Fibroblast of pulmonary artery (primary cell): ENCODE results near the gene MLST8.

Experiments
- DNase-seq: peaks from one replicate; pipeline ENCODE4 v3.0.0-alpha.2; 2010; ENCODE audit warnings: low read depth
- H3K4me3 ChIP-seq: replicated peaks from 2 replicates; pipeline ENCODE4 v1.5.1; 2011; ENCODE audit warnings: low read depth, mild to moderate bottlenecking, control low read depth, low read length, moderate library complexity
- TF ChIP-seq, protein P1 (sequence below): IDR thresholded peaks from 2 replicates; pipeline ENCODE4 v1.5.1; 2011; ENCODE audit warnings: mild to moderate bottlenecking, control low read depth, low read length, inconsistent platforms; ENCODE audit errors: missing control alignments

MLST8 gene

DNA sequence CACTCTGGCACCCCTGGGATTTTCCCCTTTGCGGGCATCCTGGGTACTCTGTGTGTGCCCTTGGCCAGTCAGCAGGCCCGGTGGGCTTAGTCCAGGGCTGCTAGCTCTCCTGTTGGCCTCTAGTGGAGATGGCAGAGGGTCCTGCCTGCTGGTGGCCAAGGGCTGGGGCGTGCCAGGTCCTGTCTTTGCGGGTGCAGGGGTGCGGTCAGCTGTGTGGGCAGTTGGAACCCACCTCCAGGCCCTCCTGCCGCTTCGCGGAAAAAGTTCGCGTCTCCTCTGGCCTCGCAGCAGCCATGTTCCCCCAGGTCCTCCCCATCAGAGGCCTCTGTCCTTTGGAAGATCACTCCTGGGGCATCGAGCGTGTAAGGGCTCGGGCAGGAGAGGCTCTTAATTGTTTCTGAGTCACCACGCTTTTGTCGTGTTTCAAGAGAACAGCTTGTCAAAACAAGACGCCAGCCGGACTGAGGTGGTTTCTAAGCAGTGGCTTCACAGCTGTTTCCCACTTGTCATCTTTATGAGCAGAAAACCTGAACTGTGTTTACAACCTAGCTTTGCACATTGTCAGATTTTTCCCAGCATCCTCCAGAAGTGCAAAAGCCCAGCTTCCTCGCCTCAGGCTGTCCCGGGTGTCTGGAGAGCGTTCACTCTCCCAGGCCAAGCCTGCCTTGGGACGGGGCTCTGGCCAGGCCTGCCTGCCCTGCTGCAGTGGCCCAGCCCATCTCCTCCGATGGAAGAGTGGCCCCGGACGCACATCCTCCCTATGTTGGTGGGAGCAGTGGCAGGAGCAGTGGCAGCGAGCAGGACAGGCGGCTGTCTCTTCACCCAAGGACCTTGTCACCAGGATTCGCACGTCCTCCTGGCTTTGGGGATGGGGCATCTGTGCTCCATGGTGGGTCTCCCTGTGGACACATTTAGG lies 26.0 kb downstream of the MLST8 start:
- TF ChIP-seq, protein P1, sequence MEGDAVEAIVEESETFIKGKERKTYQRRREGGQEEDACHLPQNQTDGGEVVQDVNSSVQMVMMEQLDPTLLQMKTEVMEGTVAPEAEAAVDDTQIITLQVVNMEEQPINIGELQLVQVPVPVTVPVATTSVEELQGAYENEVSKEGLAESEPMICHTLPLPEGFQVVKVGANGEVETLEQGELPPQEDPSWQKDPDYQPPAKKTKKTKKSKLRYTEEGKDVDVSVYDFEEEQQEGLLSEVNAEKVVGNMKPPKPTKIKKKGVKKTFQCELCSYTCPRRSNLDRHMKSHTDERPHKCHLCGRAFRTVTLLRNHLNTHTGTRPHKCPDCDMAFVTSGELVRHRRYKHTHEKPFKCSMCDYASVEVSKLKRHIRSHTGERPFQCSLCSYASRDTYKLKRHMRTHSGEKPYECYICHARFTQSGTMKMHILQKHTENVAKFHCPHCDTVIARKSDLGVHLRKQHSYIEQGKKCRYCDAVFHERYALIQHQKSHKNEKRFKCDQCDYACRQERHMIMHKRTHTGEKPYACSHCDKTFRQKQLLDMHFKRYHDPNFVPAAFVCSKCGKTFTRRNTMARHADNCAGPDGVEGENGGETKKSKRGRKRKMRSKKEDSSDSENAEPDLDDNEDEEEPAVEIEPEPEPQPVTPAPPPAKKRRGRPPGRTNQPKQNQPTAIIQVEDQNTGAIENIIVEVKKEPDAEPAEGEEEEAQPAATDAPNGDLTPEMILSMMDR = no peak
- DNase-seq = no peak
- H3K4me3 ChIP-seq = no peak overlapping the region

- TF ChIP-seq, protein P1 = no peak
- H3K4me3 ChIP-seq = no peak overlapping the region
- DNase-seq = no peak
Observed at GRCh38 chr16:2232094-2232990, 27.1 kb downstream of the MLST8 start.

GRCh38 chr16:2233046-2233775 lies 28.0 kb downstream of the MLST8 start:
- no peak for DNase-seq
- H3K4me3 ChIP-seq = no peak overlapping the region
- TF ChIP-seq, protein P1 = no peak

DNA sequence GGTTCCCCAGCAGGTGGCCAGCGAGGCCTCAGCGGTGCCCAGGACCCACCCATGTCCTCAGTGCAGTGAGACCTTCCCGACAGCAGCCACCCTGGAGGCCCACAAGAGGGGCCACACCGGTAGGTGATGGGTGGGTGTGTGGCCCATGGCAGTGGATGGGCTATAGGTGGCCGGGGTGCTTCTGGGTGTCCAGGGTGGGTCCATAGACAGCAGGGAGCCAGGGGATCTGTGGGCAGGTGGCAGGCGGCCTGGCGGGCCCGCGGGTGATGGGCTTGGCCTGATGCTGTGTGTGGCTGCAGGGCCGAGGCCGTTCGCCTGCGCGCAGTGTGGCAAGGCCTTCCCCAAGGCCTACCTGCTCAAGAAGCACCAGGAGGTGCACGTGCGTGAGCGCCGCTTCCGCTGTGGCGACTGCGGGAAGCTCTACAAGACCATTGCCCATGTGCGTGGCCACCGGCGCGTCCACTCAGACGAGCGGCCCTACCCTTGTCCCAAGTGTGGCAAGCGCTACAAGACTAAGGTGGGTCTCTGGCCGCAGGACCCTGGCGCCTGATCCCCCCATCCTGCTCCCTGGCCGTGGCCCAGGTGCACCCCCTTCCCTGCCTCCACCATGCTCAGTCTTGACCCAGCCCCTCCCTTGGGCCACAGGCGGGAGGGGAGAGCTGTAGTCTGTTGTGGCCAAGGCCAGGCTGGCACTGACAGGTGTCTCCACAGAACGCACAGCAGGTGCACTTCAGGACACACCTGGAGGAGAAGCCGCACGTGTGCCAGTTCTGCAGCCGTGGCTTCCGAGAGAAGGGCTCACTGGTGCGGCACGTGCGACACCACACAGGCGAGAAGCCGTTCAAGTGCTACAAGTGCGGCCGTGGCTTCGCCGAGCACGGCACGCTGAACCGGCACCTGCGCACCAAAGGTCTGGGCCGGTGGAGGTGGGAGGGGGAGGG lies 28.9 kb downstream of the MLST8 start:
- no peak overlapping the region for H3K4me3 ChIP-seq
- DNase-seq = no peak
- TF ChIP-seq, protein P1 = no peak

DNA sequence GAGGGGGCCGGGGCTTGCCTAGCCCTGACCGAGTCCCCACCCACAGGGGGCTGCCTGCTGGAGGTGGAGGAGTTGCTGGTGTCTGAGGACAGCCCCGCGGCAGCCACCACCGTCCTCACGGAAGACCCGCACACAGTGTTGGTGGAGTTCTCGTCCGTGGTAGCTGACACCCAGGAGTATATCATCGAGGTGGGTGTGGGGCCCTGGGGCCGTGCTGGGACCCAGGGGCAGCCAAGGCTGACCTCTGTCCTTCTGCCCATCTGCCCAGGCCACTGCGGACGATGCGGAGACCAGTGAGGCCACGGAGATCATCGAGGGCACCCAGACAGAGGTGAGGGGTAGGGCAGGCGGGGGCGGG lies 29.5 kb downstream of the MLST8 start:
- DNase-seq = no peak
- TF ChIP-seq, protein P1 = no peak
- H3K4me3 ChIP-seq = no peak overlapping the region

DNA sequence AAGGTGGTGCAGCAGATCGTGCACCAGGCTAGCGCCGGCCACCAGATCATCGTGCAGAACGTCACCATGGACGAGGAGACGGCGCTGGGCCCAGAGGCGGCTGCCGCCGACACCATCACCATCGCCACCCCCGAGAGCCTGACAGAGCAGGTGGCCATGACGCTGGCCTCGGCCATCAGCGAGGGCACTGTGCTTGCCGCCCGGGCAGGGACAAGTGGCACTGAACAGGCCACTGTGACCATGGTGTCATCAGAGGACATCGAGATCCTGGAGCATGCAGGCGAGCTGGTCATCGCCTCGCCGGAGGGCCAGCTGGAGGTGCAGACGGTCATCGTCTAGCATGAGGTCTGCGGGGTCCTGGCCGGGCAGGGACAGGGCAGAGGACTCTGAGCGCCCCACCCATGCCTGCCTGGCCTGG lies 30.0 kb downstream of the MLST8 start:
- TF ChIP-seq, protein P1 = no peak
- no peak overlapping the region for H3K4me3 ChIP-seq

More for the DNA sequence above, 30.0 kb downstream of the MLST8 start:
- DNase-seq = no peak
